HepG2 (cell line): ENCODE data around the gene DAPK3. TPM values are rescaled to one million over a fixed set of nuclear protein-coding genes. Genes with fewer than 3 reads are reported as not detected.

Experiments used
- ARNT ChIP-seq: fragments of 450-650 bp; IDR thresholded peaks from 2 replicates; pipeline ENCODE4 v1.6.1; 2017
- ATF7 ChIP-seq, 2 experiments: fragments of 450-650 bp in 1 of 2; sonication (generic) in 1 of 2; formaldehyde crosslinking in 1 of 2; IDR thresholded peaks; 2 replicates each; pipeline versions ENCODE4 v1.4.0 to v1.6.1; 2016 to 2020; ENCODE audit warnings: antibody characterized with exemption in 1 of 2, mild to moderate bottlenecking in 1 of 2, missing genetic modification reagents in 1 of 2
- BRCA1 ChIP-seq: sonication (generic); formaldehyde crosslinking; IDR thresholded peaks from 2 replicates; pipeline ENCODE4 v1.4.0; 2020; ENCODE audit warnings: missing genetic modification reagents
- CBX5 ChIP-seq: sonication (generic); formaldehyde crosslinking; IDR thresholded peaks from 2 replicates; pipeline ENCODE4 v1.4.0; 2020; ENCODE audit warnings: missing genetic modification reagents, borderline replicate concordance
- GTF3A ChIP-seq: sonication (generic); formaldehyde crosslinking; conservative IDR thresholded peaks from 2 replicates; pipeline ENCODE4 v1.4.0; 2020; ENCODE audit warnings: mild to moderate bottlenecking, missing genetic modification reagents
- GZF1 ChIP-seq: sonication (generic); formaldehyde crosslinking; IDR thresholded peaks from 2 replicates; pipeline ENCODE4 v1.5.1; 2020; ENCODE audit warnings: mild to moderate bottlenecking, missing genetic modification reagents
- KDM2A ChIP-seq: sonication (generic); formaldehyde crosslinking; IDR thresholded peaks from 2 replicates; pipeline ENCODE4 v1.4.0; 2020; ENCODE audit warnings: low read depth, missing genetic modification reagents, borderline replicate concordance
- KMT2A ChIP-seq: sonication (generic); formaldehyde crosslinking; IDR thresholded peaks from 2 replicates; pipeline ENCODE4 v1.4.0; 2020; ENCODE audit warnings: missing genetic modification reagents
- NPAS2 ChIP-seq: sonication (generic); formaldehyde crosslinking; IDR thresholded peaks from 2 replicates; pipeline ENCODE4 v1.8.0; 2022; ENCODE audit warnings: mild to moderate bottlenecking, missing genetic modification reagents, borderline replicate concordance
- SAFB2 ChIP-seq: sonication (generic); formaldehyde crosslinking; IDR thresholded peaks from 2 replicates; pipeline ENCODE4 v1.5.1; 2020; ENCODE audit warnings: missing genetic modification reagents, low read depth, mild to moderate bottlenecking, borderline replicate concordance
- SNAI1 ChIP-seq: sonication (generic); formaldehyde crosslinking; IDR thresholded peaks from 2 replicates; pipeline ENCODE4 v1.5.0; 2020; ENCODE audit warnings: mild to moderate bottlenecking, missing genetic modification reagents, borderline replicate concordance
- SYNCRIP ChIP-seq: fragments of 200-400 bp; formaldehyde crosslinking; IDR thresholded peaks from 2 replicates; pipeline ENCODE4 v1.6.1; 2018; ENCODE audit warnings: mild to moderate bottlenecking, low read depth, low read length; ENCODE audit not compliant: insufficient read depth
- ZFP36L2 ChIP-seq: sonication (generic); formaldehyde crosslinking; IDR thresholded peaks from 2 replicates; pipeline ENCODE4 v1.4.0; 2020; ENCODE audit warnings: missing genetic modification reagents
- ZFP62 ChIP-seq: sonication (generic); formaldehyde crosslinking; IDR thresholded peaks from 2 replicates; pipeline ENCODE4 v1.4.0; 2020; ENCODE audit warnings: missing genetic modification reagents
- ZNF274 ChIP-seq: sonication (generic); formaldehyde crosslinking; IDR thresholded peaks from 2 replicates; pipeline ENCODE4 v1.5.1; 2020; ENCODE audit warnings: mild to moderate bottlenecking, missing genetic modification reagents
- ZNF329 ChIP-seq: sonication (generic); formaldehyde crosslinking; IDR thresholded peaks from 2 replicates; pipeline ENCODE4 v1.9.0; 2021; ENCODE audit warnings: low read depth, mild to moderate bottlenecking, missing genetic modification reagents
- ZNF747 ChIP-seq: sonication (generic); formaldehyde crosslinking; IDR thresholded peaks from 2 replicates; pipeline ENCODE4 v1.8.1; 2023; ENCODE audit warnings: missing genetic modification reagents, mild to moderate bottlenecking, borderline replicate concordance
- polyA plus RNA-seq, 8 experiments: library from polyadenylated mRNA; depleted of rRNA in 3 of 8; stranded (reverse) in 7 of 8; unstranded in 1 of 8; fragments of >200 nt; fragmentation: Illumina TruSeq in 4 of 8; extraction: Trizol in 4 of 8; gene quantifications; 2 replicates each; pipeline versions ENCODE4 v1.2.1 to v1.2.3, GENCODE V29; 2011 to 2016; ENCODE audit warnings: low read depth in 4 of 8, missing spikeins in 1 of 8, mixed read lengths in 1 of 8; ENCODE audit not compliant: insufficient read depth in 1 of 8
- total RNA-seq, 5 experiments: library from RNA; depleted of rRNA; stranded (reverse); fragments of >200 nt; fragmentation: Illumina TruSeq; extraction: Trizol; gene quantifications; 2 replicates each; pipeline ENCODE4 v1.2.3, GENCODE V29; 2016; ENCODE audit warnings: low read depth in 1 of 5
- TF ChIP-seq, protein P1 (sequence below): sonication (generic); formaldehyde crosslinking; IDR thresholded peaks from 2 replicates; pipeline ENCODE4 v1.5.1; 2020; ENCODE audit warnings: mild to moderate bottlenecking, missing genetic modification reagents, moderate library complexity
- TF ChIP-seq, protein P2 (sequence below): sonication (generic); formaldehyde crosslinking; IDR thresholded peaks from 2 replicates; pipeline ENCODE4 v1.5.1; 2020; ENCODE audit warnings: missing genetic modification reagents, mild to moderate bottlenecking, borderline replicate concordance
- TF ChIP-seq, protein P3 (sequence below): sonication (generic); formaldehyde crosslinking; IDR thresholded peaks from 2 replicates; pipeline ENCODE4 v1.4.0; 2020; ENCODE audit warnings: low read depth, mild to moderate bottlenecking, missing genetic modification reagents
- TF ChIP-seq, protein P4 (sequence below): IDR thresholded peaks from 2 replicates; pipeline ENCODE4 v1.6.1; 2016; ENCODE audit warnings: mild to moderate bottlenecking

DAPK3 gene
- total and polyA plus RNA-seq, 2 of the 13 experiments (the other 11 are each of a cell fraction or from before 2014, with no cell fraction given): 30.5 to 37.3 TPM

- TF ChIP-seq, protein P1, sequence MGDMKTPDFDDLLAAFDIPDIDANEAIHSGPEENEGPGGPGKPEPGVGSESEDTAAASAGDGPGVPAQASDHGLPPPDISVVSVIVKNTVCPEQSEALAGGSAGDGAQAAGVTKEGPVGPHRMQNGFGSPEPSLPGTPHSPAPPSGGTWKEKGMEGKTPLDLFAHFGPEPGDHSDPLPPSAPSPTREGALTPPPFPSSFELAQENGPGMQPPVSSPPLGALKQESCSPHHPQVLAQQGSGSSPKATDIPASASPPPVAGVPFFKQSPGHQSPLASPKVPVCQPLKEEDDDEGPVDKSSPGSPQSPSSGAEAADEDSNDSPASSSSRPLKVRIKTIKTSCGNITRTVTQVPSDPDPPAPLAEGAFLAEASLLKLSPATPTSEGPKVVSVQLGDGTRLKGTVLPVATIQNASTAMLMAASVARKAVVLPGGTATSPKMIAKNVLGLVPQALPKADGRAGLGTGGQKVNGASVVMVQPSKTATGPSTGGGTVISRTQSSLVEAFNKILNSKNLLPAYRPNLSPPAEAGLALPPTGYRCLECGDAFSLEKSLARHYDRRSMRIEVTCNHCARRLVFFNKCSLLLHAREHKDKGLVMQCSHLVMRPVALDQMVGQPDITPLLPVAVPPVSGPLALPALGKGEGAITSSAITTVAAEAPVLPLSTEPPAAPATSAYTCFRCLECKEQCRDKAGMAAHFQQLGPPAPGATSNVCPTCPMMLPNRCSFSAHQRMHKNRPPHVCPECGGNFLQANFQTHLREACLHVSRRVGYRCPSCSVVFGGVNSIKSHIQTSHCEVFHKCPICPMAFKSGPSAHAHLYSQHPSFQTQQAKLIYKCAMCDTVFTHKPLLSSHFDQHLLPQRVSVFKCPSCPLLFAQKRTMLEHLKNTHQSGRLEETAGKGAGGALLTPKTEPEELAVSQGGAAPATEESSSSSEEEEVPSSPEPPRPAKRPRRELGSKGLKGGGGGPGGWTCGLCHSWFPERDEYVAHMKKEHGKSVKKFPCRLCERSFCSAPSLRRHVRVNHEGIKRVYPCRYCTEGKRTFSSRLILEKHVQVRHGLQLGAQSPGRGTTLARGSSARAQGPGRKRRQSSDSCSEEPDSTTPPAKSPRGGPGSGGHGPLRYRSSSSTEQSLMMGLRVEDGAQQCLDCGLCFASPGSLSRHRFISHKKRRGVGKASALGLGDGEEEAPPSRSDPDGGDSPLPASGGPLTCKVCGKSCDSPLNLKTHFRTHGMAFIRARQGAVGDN (CRISPR knock-in tag): peak; percentile 72
- TF ChIP-seq ZNF747 (0 out of 2 replicates have a peak, but pooled peaks have one; percentile 55), CBX5 (CRISPR knock-in tag) (peak; percentile 43; the same call in 1 of the 2 replicates), NPAS2 (CRISPR knock-in tag) (no peak), GTF3A (no peak), ARNT (no peak), BRCA1 (CRISPR knock-in tag) (no peak), ATF7 (IDR thresholded peaks at IDR 0.05) (no peak), ATF7 (CRISPR knock-in tag; IDR thresholded peaks at IDR 0.05) (no peak; the same call in 1 of the 2 replicates), ZNF329 (CRISPR knock-in tag) (peak; percentile 55; the same call in 1 of the 2 replicates), SYNCRIP (no peak), ZFP36L2 (0 out of 2 replicates have a peak, but pooled peaks have one; percentile 37), SNAI1 (CRISPR knock-in tag) (no peak), GZF1 (CRISPR knock-in tag) (peak; percentile 55; the same call in 1 of the 2 replicates), ZFP62 (CRISPR knock-in tag) (no peak), KDM2A (peak; percentile 97), ZNF274 (CRISPR knock-in tag) (0 out of 2 replicates have a peak, but pooled peaks have one; percentile 62), SAFB2 (CRISPR knock-in tag) (peak; percentile 67; the same call in 1 of the 2 replicates), KMT2A (CRISPR knock-in tag) (no peak)
- TF ChIP-seq, protein P2, sequence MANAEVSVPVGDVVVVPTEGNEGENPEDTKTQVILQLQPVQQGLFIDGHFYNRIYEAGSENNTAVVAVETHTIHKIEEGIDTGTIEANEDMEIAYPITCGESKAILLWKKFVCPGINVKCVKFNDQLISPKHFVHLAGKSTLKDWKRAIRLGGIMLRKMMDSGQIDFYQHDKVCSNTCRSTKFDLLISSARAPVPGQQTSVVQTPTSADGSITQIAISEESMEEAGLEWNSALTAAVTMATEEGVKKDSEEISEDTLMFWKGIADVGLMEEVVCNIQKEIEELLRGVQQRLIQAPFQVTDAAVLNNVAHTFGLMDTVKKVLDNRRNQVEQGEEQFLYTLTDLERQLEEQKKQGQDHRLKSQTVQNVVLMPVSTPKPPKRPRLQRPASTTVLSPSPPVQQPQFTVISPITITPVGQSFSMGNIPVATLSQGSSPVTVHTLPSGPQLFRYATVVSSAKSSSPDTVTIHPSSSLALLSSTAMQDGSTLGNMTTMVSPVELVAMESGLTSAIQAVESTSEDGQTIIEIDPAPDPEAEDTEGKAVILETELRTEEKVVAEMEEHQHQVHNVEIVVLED (CRISPR knock-in tag): peak; percentile 89
- TF ChIP-seq, protein P3, sequence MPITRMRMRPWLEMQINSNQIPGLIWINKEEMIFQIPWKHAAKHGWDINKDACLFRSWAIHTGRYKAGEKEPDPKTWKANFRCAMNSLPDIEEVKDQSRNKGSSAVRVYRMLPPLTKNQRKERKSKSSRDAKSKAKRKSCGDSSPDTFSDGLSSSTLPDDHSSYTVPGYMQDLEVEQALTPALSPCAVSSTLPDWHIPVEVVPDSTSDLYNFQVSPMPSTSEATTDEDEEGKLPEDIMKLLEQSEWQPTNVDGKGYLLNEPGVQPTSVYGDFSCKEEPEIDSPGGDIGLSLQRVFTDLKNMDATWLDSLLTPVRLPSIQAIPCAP (CRISPR knock-in tag): no peak
- TF ChIP-seq, protein P4, sequence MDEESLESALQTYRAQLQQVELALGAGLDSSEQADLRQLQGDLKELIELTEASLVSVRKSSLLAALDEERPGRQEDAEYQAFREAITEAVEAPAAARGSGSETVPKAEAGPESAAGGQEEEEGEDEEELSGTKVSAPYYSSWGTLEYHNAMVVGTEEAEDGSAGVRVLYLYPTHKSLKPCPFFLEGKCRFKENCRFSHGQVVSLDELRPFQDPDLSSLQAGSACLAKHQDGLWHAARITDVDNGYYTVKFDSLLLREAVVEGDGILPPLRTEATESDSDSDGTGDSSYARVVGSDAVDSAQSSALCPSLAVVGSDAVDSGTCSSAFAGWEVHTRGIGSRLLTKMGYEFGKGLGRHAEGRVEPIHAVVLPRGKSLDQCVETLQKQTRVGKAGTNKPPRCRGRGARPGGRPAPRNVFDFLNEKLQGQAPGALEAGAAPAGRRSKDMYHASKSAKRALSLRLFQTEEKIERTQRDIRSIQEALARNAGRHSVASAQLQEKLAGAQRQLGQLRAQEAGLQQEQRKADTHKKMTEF: peak; percentile 61; the same call in 1 of the 2 replicates
These were observed at the start of gene DAPK3 (continued) for GRCh38 chr19:3970808-3971598.
